HK-2 (cell line): Measurements from ENCODE around the gene ANXA3.
"Not testable (repeated sequence)": the region's sequence is repeated elsewhere in the genome, so short reads cannot be mapped to it uniquely, and the experiment has no call there.

Experiments used
- DNase-seq: peaks from one replicate; pipeline ENCODE4 v3.0.0-alpha.2; 2018; ENCODE audit not compliant: unreplicated experiment

The ANXA3 gene

DNA sequence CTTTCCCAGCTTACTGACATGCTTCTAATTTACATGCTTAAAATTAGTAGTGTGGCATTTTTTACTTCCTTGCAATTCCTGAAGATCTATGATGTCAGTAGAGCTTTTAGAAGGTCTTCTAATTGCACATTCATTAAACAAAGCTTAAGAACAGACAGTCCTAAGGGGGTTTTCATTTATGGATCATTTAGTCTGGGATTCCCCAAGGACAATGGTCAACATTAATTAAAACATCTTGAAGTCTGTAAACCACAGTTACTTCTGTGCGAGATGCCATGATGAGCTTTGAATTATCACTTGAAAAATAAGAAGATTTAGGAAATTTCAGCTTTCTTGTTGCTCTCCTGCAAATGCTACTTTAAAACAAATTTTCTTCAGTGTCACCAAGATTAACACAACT, 20.2 kb downstream of the ANXA3 start:
- DNase-seq, result no peak

GRCh38 chr4:78578674-78579425, 27.3 kb downstream of the ANXA3 start:
- DNase-seq, result no peak

GRCh38 chr4:78581618-78582017, 30.0 kb downstream of the ANXA3 start:
- no peak for DNase-seq

GRCh38 chr4:78584863-78585547, 33.4 kb downstream of the ANXA3 start:
- no peak for DNase-seq

DNA sequence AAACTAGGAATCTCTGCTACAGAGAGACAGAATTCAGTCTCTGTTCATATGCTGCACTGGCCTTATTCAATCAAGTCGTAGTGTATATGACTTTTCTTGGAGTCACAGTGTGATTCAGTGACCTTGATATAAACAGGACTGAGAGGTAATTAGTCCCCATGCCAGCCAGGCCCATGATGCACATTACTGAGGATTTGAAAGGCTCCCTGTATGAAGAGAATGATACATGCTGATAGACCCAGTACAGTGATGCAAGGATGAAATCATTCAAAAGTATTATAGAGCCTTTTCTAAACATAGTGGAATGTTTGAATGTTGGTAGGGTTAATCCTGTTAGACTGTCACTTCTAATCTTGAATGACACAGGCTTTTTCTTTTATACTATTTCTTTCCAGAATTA, 34.1 kb downstream of the ANXA3 start:
- DNase-seq, result no peak

- no peak for DNase-seq
These were observed 37.5 kb downstream of the ANXA3 start for GRCh38 chr4:78588894-78589545.

GRCh38 chr4:78591404-78591803, 39.8 kb downstream of the ANXA3 start:
- DNase-seq, result no peak

DNA sequence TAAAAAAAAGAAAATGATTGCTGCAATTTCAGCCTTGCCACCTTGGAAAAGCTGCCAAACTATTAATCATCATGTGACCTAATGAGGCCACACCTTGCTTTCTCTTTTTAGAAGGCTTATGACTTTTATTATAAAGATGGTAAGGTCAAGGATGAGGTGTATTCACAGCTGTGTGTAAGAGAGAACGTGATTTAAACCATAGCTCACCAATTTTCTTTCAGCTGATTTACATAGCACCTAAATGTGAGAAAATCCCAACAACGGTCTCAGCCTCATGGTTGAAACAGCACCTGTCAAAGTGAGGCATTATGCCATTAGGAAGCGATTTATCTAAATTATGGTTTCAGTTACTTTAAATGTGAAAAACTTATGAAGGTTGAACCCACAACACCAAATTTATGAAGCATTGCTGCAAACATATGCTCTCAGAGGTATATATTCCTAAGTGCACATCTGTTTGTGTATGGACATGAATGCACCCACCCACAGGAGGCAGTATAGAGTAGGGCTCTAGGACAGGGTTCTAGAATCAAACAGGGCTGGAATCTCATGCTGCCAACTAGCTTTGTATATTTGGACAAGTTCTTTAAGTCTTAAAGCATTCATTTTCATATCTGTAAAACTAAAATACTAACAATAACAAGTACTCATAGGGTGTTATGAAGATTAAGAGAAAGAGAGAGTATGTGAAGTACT, 40.7 kb downstream of the ANXA3 start:
- no peak for DNase-seq

DNA sequence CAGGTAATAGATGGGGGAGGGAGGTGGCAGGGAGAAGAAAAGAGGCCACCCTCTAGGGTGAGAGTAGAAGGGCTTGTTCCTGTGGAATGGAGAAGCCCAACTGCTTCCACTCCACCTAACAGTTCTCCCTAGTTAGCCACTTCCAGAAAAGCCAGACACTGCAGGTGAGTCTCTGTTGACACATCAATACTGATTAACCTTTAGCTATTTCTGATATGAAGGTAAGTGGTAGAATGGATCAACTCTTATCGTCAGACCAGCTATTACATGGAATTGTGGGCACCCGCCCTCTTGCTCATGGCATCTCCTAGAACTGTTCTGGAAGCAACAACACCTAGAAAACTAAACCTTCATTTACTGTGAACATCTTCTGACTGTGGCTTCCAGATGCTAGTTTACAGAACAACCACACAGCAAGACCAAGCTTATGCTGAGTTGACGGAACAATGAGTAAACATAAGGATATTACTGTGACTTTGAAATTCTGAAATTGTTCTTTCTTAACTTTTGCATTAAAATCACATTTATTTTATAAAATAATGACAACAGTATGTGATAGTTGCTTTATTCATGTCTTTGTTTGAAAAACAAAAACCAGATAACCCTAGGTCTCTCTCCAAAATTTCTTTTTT, 44.7 kb downstream of the ANXA3 start:
- DNase-seq, result no peak

GRCh38 chr4:78598431-78598830, 46.9 kb downstream of the ANXA3 start:
- DNase-seq, result not testable (repeated sequence)

- no peak for DNase-seq
These were observed 47.6 kb downstream of the ANXA3 start for GRCh38 chr4:78599147-78599546.

DNA sequence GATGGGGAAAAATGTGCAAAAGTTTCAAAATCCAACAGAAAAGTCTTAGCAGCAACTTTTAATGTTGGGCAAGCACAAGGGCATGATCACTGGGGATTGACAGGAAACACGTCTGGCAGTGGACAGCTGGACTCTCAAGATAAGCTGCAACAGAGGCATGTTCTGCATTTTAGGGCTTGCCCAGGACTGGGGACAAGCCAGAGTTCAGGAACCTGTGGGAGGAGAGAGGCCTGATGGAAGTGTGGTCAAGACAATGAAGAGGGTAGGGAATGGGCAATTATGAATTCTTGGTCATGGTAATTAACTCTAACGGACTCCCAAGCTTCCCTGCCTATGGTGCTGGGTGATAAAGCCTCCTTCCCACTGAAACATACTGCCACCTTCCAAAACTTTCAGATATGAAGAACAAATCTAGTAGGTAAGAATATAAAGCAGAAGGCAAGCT, 48.4 kb downstream of the ANXA3 start:
- DNase-seq, result no peak

DNA sequence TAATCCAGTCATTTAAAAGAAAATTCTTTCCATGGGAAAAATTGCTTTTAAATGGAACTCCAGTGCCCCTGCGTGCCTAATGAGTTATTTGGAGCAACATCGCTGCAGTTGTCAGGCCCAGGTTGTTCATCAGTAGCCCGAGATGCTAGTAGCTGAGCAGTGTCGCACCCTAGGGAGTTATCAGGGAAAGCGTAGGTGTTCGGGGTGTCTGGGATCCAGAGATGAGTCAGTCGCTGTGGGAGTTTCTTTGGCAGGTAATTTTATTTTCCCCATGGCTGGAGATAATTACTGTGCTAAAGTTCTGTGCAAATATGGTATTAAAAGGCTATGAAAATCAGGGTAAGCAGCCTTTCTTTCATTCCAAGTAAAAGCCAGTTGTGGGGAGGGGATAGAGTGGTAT, 49.4 kb downstream of the ANXA3 start:
- no peak for DNase-seq

GRCh38 chr4:78602334-78602733, 50.8 kb downstream of the ANXA3 start:
- no peak for DNase-seq

GRCh38 chr4:78603384-78603783, 51.8 kb downstream of the ANXA3 start:
- DNase-seq, result no peak

DNA sequence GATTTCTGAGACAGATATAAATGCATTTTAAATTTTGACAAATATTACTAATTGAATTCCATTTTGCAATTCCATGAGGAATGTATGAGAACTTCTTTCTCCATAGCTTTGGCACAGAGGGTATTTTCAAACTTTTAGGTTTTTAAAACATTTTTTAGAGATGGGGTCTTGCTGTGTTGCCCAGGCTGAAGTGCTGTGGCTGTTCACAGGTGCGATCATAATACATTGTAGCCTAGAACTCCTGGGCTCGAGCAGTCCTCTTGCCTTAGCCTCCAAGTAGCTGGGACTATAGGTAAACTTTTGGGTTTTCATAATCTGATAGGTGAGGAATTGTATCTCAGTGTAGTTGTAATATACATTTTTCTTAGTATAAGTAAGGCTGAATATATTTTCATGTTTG, 53.4 kb downstream of the ANXA3 start:
- no peak for DNase-seq

DNA sequence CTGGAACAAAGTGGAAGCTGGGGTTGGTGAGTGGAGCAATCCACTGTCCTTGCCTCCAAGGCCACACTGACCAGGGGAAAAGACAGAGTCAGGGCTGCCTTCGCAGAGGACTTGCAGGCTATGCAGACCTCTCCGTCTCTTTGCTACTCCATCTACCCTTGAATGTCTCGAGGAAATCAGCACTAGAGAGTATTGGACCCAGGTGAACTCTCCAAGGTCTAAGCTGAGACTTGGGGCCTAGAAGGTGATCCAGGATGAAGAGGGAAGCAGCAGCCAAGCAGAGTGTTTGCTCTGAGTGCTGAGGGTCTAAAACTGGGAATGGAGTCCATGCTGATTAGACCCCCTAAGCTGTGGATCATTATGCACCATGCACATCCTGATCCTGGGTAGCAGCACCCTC, 54.5 kb downstream of the ANXA3 start:
- DNase-seq, result no peak

GRCh38 chr4:78606530-78607095, 55.0 kb downstream of the ANXA3 start:
- DNase-seq, result no peak

DNA sequence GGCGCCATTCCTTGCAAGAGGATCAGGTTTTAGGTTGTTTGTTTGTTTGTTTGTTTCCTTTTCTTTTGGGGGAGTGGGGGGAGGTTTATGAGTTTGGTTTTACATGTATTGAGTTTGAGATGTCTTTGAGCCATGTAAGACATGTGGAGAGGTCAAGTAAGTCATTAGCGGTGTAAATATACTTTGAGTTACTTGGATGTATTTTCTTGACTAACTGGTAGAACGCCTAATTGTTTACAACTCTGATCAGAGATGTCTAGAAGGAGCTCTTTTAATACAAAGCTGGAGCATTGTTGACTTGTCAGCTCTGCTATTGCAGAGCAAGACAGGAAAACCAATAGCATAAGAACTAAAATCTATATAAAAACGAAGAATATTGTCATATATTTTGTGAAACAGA, 57.1 kb downstream of the ANXA3 start:
- DNase-seq, result no peak

DNA sequence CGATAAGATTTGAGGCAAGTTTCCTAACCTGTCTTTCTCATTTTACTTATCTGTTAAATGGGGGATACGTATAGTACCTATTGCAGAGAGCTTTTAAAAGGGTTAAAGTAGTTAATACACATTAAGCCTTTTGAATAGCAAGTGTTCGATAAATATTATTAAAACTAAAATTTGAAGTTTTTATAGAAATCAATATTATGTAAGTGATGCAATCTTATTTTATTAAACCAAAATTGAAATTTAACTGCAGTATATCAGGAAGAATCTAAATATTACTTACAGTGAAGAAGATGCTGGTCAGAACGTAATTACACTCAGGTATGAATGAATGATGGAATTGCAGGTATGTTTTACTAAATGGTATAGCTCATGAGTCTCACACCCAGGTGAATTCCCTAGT, 58.0 kb downstream of the ANXA3 start:
- DNase-seq, result no peak

- DNase-seq, result no peak
These were observed 59.1 kb downstream of the ANXA3 start for GRCh38 chr4:78610546-78611214.
